Suprapubic skin (tissue), 4 donors: Measurements from ENCODE around the gene TMEM164.

Experiments
- CTCF ChIP-seq, 2 donors: fragments of 200-600 bp in 1 of 2; fragments of 450-650 bp in 1 of 2; sonication (generic) in 1 of 2; IDR thresholded peaks; one replicate each; pipeline ENCODE4 v1.5.1; 2016 to 2019; ENCODE audit warnings: antibody characterized with exemption in 2 of 2, mild to moderate bottlenecking in 1 of 2, moderate library complexity in 1 of 2
- EP300 ChIP-seq: sonication (generic); formaldehyde crosslinking; IDR thresholded peaks from one replicate; pipeline ENCODE4 v1.6.1; 2017; ENCODE audit warnings: antibody characterized with exemption
- POLR2A ChIP-seq, 2 donors: fragments of 450-650 bp; IDR thresholded peaks; one replicate each; pipeline ENCODE4 v1.6.1; 2017; ENCODE audit warnings: antibody characterized with exemption in 2 of 2, mild to moderate bottlenecking in 2 of 2, moderate library complexity in 2 of 2
- POLR2AphosphoS5 ChIP-seq, 3 donors: sonication (generic); formaldehyde crosslinking; IDR thresholded peaks; one replicate each; pipeline ENCODE4 v1.6.1; 2017; ENCODE audit warnings: antibody characterized with exemption in 3 of 3

- no peak for TF ChIP-seq CTCF (IDR thresholded peaks at IDR 0.05)
- no peak for TF ChIP-seq POLR2A (IDR thresholded peaks at IDR 0.05)
- TF ChIP-seq POLR2AphosphoS5 (IDR thresholded peaks at IDR 0.05): no peak
- TF ChIP-seq EP300: no peak
These were observed 215.7 kb downstream of the TMEM164 start for GRCh38 chrX:110218591-110218990.
